HEK293 (cell line): ENCODE measurements around the gene DNAJB14.

ENCODE experiments used
- CTCF ChIP-seq: fragments of 450-650 bp; formaldehyde crosslinking; IDR thresholded peaks from 2 replicates; pipeline ENCODE4 v1.5.1; 2016; ENCODE audit warnings: missing biosample characterization, missing genetic modification characterization
- ZNF24 ChIP-seq: fragments of 450-650 bp; formaldehyde crosslinking; IDR thresholded peaks from 2 replicates; pipeline ENCODE4 v1.5.1; 2016; ENCODE audit warnings: missing biosample characterization, missing genetic modification characterization
- ZNF274 ChIP-seq, 2 experiments: fragments of 200-500 bp in 1 of 2; fragments of 450-650 bp in 1 of 2; sonication (Bioruptor generic) in 1 of 2; formaldehyde crosslinking in 1 of 2; IDR thresholded peaks; 2 replicates each; pipeline versions ENCODE4 v1.5.1 to v1.6.1; 2014 to 2016; ENCODE audit warnings: borderline replicate concordance in 1 of 2, inconsistent platforms in 1 of 2, low read length in 1 of 2, missing biosample characterization in 1 of 2, missing genetic modification characterization in 1 of 2
- ZNF704 ChIP-seq: fragments of 450-650 bp; formaldehyde crosslinking; IDR thresholded peaks from 2 replicates; pipeline ENCODE4 v1.5.1; 2016; ENCODE audit warnings: missing biosample characterization, missing genetic modification characterization
- ZSCAN16 ChIP-seq: fragments of 450-650 bp; formaldehyde crosslinking; IDR thresholded peaks from 2 replicates; pipeline ENCODE4 v1.5.1; 2016; ENCODE audit warnings: missing biosample characterization, missing genetic modification characterization

- no peak for TF ChIP-seq ZNF704 (tag by site-specific recombination)
- no peak for TF ChIP-seq CTCF (tag by site-specific recombination)
- no peak for TF ChIP-seq ZNF24
- no peak for TF ChIP-seq ZSCAN16 (tag by site-specific recombination)
- TF ChIP-seq ZNF274 (IDR thresholded peaks at IDR 0.05; ENCODE audit: low read length), result no peak
- no peak for TF ChIP-seq ZNF274 (tag by site-specific recombination; IDR thresholded peaks at IDR 0.05; ENCODE audit: borderline replicate concordance)
Measured at GRCh38 chr4:99945718-99946355, 581 bp downstream of the DNAJB14 start.
